GM23338 (cell line): ENCODE results near the gene GPR34. TPM values are rescaled to one million over a fixed set of nuclear protein-coding genes. Genes with fewer than 3 reads are reported as not detected.

Experiments
- ATAC-seq: fragments of 200-7000 bp; cut with Tn5 transposase; 3 replicates; pipeline ENCODE4 v1.9.1; 2020
- DNase-seq: peaks from one replicate; pipeline ENCODE4 v3.0.0-alpha.2; 2015; ENCODE audit warnings: low spot score
- H2AFZ ChIP-seq: fragments of 200-600 bp; sonication (generic); 2 replicates; pipeline ENCODE4 v1.8.0; 2016; ENCODE audit warnings: antibody characterized with exemption, mild to moderate bottlenecking, moderate library complexity
- H3F3A ChIP-seq: fragments of 200-600 bp; sonication (generic); replicated peaks from 2 replicates; pipeline ENCODE4 v1.8.0; 2017; ENCODE audit warnings: antibody characterized with exemption, mixed run types, low read depth
- H3K27ac ChIP-seq: fragments of 200-600 bp; sonication (generic); 2 replicates; pipeline ENCODE4 v1.6.1; 2016; ENCODE audit warnings: low read depth
- H3K27me3 ChIP-seq: fragments of 200-600 bp; sonication (generic); 2 replicates; pipeline ENCODE4 v1.8.0; 2016; ENCODE audit warnings: mild to moderate bottlenecking, mixed run types, moderate library complexity; ENCODE audit not compliant: insufficient read depth
- H3K36me3 ChIP-seq: fragments of 200-600 bp; sonication (generic); 2 replicates; pipeline ENCODE4 v1.8.0; 2016; ENCODE audit warnings: mild to moderate bottlenecking; ENCODE audit not compliant: insufficient read depth
- H3K4me1 ChIP-seq: fragments of 200-600 bp; sonication (generic); 2 replicates; pipeline ENCODE4 v1.8.0; 2016; ENCODE audit warnings: mild to moderate bottlenecking, moderate library complexity; ENCODE audit not compliant: insufficient read depth
- H3K4me2 ChIP-seq: fragments of 200-600 bp; sonication (generic); 2 replicates; pipeline ENCODE4 v1.7.1; 2017; ENCODE audit warnings: mixed run types
- H3K4me3 ChIP-seq: fragments of 200-600 bp; sonication (generic); 2 replicates; pipeline ENCODE4 v1.6.1; 2016; ENCODE audit warnings: mixed run types
- H3K79me2 ChIP-seq: fragments of 200-600 bp; sonication (generic); replicated peaks from 2 replicates; pipeline ENCODE4 v1.8.0; 2017; ENCODE audit warnings: mild to moderate bottlenecking; ENCODE audit not compliant: insufficient read depth
- H3K9me2 ChIP-seq: fragments of 200-600 bp; sonication (generic); 2 replicates; pipeline ENCODE4 v1.8.0; 2017; ENCODE audit not compliant: insufficient read depth
- H4K20me1 ChIP-seq: fragments of 200-600 bp; sonication (generic); replicated peaks from 2 replicates; pipeline ENCODE4 v1.8.0; 2017; ENCODE audit warnings: mild to moderate bottlenecking; ENCODE audit not compliant: insufficient read depth
- H3K27ac Mint-ChIP-seq: 2 replicates; pipeline ENCODE4 v1.8.0; 2020; ENCODE audit warnings: inconsistent platforms, mild to moderate bottlenecking, moderate library complexity, mixed read lengths
- H3K27me3 Mint-ChIP-seq: 3 replicates; pipeline ENCODE4 v1.8.0; 2022; ENCODE audit warnings: low read depth, mild to moderate bottlenecking, moderate library complexity, mixed read lengths, inconsistent platforms; ENCODE audit not compliant: insufficient read depth, poor library complexity
- H3K36me3 Mint-ChIP-seq: 3 replicates; pipeline ENCODE4 v1.8.0; 2021; ENCODE audit warnings: low read depth, mild to moderate bottlenecking, inconsistent platforms, moderate library complexity, mixed read lengths
- H3K4me1 Mint-ChIP-seq: 3 replicates; pipeline ENCODE4 v1.8.0; 2020; ENCODE audit warnings: mild to moderate bottlenecking, inconsistent platforms, mixed read lengths
- H3K4me3 Mint-ChIP-seq: 3 replicates; pipeline ENCODE4 v1.8.0; 2021; ENCODE audit warnings: moderate library complexity, mild to moderate bottlenecking, inconsistent platforms, mixed read lengths
- H3K9me3 Mint-ChIP-seq: 3 replicates; pipeline ENCODE4 v1.8.0; 2020; ENCODE audit warnings: moderate library complexity, mild to moderate bottlenecking, inconsistent platforms, mixed read lengths
- ETS1 ChIP-seq: IDR thresholded peaks from 2 replicates; pipeline ENCODE4 v1.6.1; 2016; ENCODE audit warnings: antibody characterized with exemption
- EZH2 ChIP-seq: fragments of 200-600 bp; sonication (generic); IDR thresholded peaks from one replicate; pipeline ENCODE4 v1.8.0; 2017; ENCODE audit warnings: antibody characterized with exemption, mild to moderate bottlenecking, low read depth; ENCODE audit not compliant: unreplicated experiment
- EZH2phosphoT487 ChIP-seq: fragments of 200-600 bp; sonication (generic); IDR thresholded peaks from one replicate; pipeline ENCODE4 v1.8.1; 2018; ENCODE audit warnings: antibody characterized with exemption; ENCODE audit not compliant: unreplicated experiment
- JUNB ChIP-seq: IDR thresholded peaks from one replicate; pipeline ENCODE4 v1.6.1; 2016; ENCODE audit warnings: antibody characterized with exemption; ENCODE audit not compliant: unreplicated experiment
- NANOG ChIP-seq: IDR thresholded peaks from 2 replicates; pipeline ENCODE4 v1.6.1; 2016; ENCODE audit warnings: antibody characterized with exemption, borderline replicate concordance
- POLR2AphosphoS5 ChIP-seq: IDR thresholded peaks from 2 replicates; pipeline ENCODE4 v1.6.1; 2016; ENCODE audit warnings: antibody characterized with exemption, low read depth
- REST ChIP-seq: IDR thresholded peaks from one replicate; pipeline ENCODE4 v1.6.1; 2018; ENCODE audit warnings: antibody characterized with exemption; ENCODE audit not compliant: unreplicated experiment
- ZNF331 ChIP-seq: fragments of 250-450 bp; sonication (Bioruptor Pico); IDR thresholded peaks from 2 replicates; pipeline ENCODE4 v1.5.0; 2020; ENCODE audit warnings: low read depth, mild to moderate bottlenecking, moderate library complexity
- polyA plus RNA-seq: library from polyadenylated mRNA; unstranded; fragments of >200 nt; fragmentation: Nextera tagmentation; extraction: Ambion mirVana; gene quantifications from 2 replicates; pipeline ENCODE4 v1.2.1, GENCODE V29; 2016
- total RNA-seq: library from RNA; depleted of rRNA; stranded (reverse); fragments of >200 nt; shearing (Covaris generic); gene quantifications from 2 replicates; pipeline ENCODE4 v1.2.3, GENCODE V29; 2014
- TF ChIP-seq, protein P1 (sequence below), 2 experiments: fragments of 200-600 bp in 1 of 2; sonication (generic) in 1 of 2; conservative IDR thresholded peaks; 2 replicates each; pipeline versions ENCODE4 v1.5.1 to v1.6.1; 2016 to 2017; ENCODE audit warnings: antibody characterized with exemption in 2 of 2, low read depth in 2 of 2, mild to moderate bottlenecking in 2 of 2, moderate library complexity in 1 of 2
- TF ChIP-seq, protein P2 (sequence below): fragments of 250-450 bp; sonication (Bioruptor Pico); IDR thresholded peaks from 2 replicates; pipeline ENCODE4 v1.5.0; 2020; ENCODE audit warnings: mild to moderate bottlenecking, moderate library complexity

The GPR34 gene
- total and polyA plus RNA-seq, 2 experiments from 2014 or later = 0.55 TPM; not detected in 1

- Histone ChIP-seq H3F3A (no peaks in the 10 kb centered on the region), H3K27ac (no peak overlapping the region), H3K79me2 (no peaks in the 10 kb centered on the region), H3K4me1 (no peaks in the 10 kb centered on the region), H3K4me2 (no peak overlapping the region), H3K4me3 (no peak overlapping the region), H4K20me1 (no peaks in the 10 kb centered on the region), H2AFZ (no peak overlapping the region), H3K9me2 (no peaks in the 10 kb centered on the region), H3K36me3 (no peaks in the 10 kb centered on the region), H3K27me3 (no peaks in the 10 kb centered on the region)
- ATAC-seq (no peak), DNase-seq (no peak)
- Mint-ChIP-seq H3K9me3 (no peaks in the 10 kb centered on the region), H3K27ac (no peak overlapping the region), H3K4me1 (no peaks in the 10 kb centered on the region), H3K36me3 (no peaks in the 10 kb centered on the region), H3K4me3 (no peak overlapping the region), H3K27me3 (no peaks in the 10 kb centered on the region)
- TF ChIP-seq JUNB (no peak), EZH2phosphoT487 (no peak)
These were observed 4.6 kb upstream of the GPR34 start for GRCh38 chrX:41684138-41684537.

- Mint-ChIP-seq H3K27me3 (no peaks in the 10 kb centered on the region), H3K4me3 (no peak overlapping the region), H3K27ac (no peak overlapping the region), H3K9me3 (no peaks in the 10 kb centered on the region), H3K36me3 (no peaks in the 10 kb centered on the region), H3K4me1 (no peaks in the 10 kb centered on the region)
- no peaks in the 10 kb centered on the region for H3F3A ChIP-seq
- no peaks in the 10 kb centered on the region for H4K20me1 ChIP-seq
- no peak overlapping the region for H3K4me2 ChIP-seq
- no peaks in the 10 kb centered on the region for H3K79me2 ChIP-seq
- H3K9me2 ChIP-seq = no peaks in the 10 kb centered on the region
- H3K4me1 ChIP-seq = no peaks in the 10 kb centered on the region
- no peak overlapping the region for H3K27ac ChIP-seq
- H3K4me3 ChIP-seq = no peak overlapping the region
- H3K27me3 ChIP-seq = no peaks in the 10 kb centered on the region
- DNase-seq = no peak
- ATAC-seq = no peak
- no peak overlapping the region for H2AFZ ChIP-seq
- no peaks in the 10 kb centered on the region for H3K36me3 ChIP-seq
- TF ChIP-seq POLR2AphosphoS5 = no peak
- TF ChIP-seq, protein P1, sequence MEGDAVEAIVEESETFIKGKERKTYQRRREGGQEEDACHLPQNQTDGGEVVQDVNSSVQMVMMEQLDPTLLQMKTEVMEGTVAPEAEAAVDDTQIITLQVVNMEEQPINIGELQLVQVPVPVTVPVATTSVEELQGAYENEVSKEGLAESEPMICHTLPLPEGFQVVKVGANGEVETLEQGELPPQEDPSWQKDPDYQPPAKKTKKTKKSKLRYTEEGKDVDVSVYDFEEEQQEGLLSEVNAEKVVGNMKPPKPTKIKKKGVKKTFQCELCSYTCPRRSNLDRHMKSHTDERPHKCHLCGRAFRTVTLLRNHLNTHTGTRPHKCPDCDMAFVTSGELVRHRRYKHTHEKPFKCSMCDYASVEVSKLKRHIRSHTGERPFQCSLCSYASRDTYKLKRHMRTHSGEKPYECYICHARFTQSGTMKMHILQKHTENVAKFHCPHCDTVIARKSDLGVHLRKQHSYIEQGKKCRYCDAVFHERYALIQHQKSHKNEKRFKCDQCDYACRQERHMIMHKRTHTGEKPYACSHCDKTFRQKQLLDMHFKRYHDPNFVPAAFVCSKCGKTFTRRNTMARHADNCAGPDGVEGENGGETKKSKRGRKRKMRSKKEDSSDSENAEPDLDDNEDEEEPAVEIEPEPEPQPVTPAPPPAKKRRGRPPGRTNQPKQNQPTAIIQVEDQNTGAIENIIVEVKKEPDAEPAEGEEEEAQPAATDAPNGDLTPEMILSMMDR (conservative IDR thresholded peaks at IDR 0.05; ENCODE audit: low read depth in 2 of 2) = no peak
- no peak for TF ChIP-seq JUNB
- no peak for TF ChIP-seq ETS1
- TF ChIP-seq REST = no peak
- TF ChIP-seq EZH2 = no peak
- TF ChIP-seq NANOG = no peak
- TF ChIP-seq, protein P2, sequence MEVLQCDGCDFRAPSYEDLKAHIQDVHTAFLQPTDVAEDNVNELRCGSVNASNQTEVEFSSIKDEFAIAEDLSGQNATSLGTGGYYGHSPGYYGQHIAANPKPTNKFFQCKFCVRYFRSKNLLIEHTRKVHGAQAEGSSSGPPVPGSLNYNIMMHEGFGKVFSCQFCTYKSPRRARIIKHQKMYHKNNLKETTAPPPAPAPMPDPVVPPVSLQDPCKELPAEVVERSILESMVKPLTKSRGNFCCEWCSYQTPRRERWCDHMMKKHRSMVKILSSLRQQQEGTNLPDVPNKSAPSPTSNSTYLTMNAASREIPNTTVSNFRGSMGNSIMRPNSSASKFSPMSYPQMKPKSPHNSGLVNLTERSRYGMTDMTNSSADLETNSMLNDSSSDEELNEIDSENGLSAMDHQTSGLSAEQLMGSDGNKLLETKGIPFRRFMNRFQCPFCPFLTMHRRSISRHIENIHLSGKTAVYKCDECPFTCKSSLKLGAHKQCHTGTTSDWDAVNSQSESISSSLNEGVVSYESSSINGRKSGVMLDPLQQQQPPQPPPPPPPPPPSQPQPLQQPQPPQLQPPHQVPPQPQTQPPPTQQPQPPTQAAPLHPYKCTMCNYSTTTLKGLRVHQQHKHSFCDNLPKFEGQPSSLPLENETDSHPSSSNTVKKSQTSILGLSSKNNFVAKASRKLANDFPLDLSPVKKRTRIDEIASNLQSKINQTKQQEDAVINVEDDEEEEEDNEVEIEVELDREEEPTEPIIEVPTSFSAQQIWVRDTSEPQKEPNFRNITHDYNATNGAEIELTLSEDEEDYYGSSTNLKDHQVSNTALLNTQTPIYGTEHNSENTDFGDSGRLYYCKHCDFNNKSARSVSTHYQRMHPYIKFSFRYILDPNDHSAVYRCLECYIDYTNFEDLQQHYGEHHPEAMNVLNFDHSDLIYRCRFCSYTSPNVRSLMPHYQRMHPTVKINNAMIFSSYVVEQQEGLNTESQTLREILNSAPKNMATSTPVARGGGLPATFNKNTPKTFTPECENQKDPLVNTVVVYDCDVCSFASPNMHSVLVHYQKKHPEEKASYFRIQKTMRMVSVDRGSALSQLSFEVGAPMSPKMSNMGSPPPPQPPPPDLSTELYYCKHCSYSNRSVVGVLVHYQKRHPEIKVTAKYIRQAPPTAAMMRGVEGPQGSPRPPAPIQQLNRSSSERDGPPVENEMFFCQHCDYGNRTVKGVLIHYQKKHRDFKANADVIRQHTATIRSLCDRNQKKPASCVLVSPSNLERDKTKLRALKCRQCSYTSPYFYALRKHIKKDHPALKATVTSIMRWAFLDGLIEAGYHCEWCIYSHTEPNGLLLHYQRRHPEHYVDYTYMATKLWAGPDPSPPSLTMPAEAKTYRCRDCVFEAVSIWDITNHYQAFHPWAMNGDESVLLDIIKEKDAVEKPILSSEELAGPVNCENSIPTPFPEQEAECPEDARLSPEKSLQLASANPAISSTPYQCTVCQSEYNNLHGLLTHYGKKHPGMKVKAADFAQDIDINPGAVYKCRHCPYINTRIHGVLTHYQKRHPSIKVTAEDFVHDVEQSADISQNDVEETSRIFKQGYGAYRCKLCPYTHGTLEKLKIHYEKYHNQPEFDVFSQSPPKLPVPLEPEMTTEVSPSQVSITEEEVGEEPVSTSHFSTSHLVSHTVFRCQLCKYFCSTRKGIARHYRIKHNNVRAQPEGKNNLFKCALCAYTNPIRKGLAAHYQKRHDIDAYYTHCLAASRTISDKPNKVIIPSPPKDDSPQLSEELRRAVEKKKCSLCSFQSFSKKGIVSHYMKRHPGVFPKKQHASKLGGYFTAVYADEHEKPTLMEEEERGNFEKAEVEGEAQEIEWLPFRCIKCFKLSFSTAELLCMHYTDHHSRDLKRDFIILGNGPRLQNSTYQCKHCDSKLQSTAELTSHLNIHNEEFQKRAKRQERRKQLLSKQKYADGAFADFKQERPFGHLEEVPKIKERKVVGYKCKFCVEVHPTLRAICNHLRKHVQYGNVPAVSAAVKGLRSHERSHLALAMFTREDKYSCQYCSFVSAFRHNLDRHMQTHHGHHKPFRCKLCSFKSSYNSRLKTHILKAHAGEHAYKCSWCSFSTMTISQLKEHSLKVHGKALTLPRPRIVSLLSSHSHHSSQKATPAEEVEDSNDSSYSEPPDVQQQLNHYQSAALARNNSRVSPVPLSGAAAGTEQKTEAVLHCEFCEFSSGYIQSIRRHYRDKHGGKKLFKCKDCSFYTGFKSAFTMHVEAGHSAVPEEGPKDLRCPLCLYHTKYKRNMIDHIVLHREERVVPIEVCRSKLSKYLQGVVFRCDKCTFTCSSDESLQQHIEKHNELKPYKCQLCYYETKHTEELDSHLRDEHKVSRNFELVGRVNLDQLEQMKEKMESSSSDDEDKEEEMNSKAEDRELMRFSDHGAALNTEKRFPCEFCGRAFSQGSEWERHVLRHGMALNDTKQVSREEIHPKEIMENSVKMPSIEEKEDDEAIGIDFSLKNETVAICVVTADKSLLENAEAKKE (CRISPR knock-in tag) = no peak
- TF ChIP-seq ZNF331 (CRISPR knock-in tag) = no peak
These were observed 3.8 kb upstream of the GPR34 start for GRCh38 chrX:41684940-41685339.
